GM12878 (cell line): ENCODE data around the gene FAM76A. TPM values are rescaled to one million over a fixed set of nuclear protein-coding genes. Genes with fewer than 3 reads are reported as not detected.

Experiments
- ATAC-seq: fragments of 200-7000 bp; cut with Tn5 transposase; 3 replicates; pipeline ENCODE4 v1.9.1; 2020; ENCODE audit warnings: mild to moderate bottlenecking, moderate library complexity
- BruUV-seq: library from RNA; stranded (reverse); fragments of 400-500 nt; replicated peaks from 2 replicates; lab custom pipeline; 2021; lab: Mats Ljungman, UMichigan
- CTCF ChIA-PET: fragments of 300-600 bp; sonication (Branson Sonifier 250); formaldehyde crosslinking; extraction: SDS; loops from one replicate; lab custom pipeline; 2021; ENCODE audit warnings: inconsistent platforms; lab: Yijun Ruan, JAX
- POLR2A ChIA-PET: fragments of 350-600 bp; formaldehyde crosslinking; extraction: SDS; loops from one replicate; lab custom pipeline; 2021; ENCODE audit warnings: inconsistent platforms; lab: Charles Lee
- RAD21 ChIA-PET: fragments of 300-600 bp; sonication (Branson Sonifier 250); formaldehyde crosslinking; loops from one replicate; lab custom pipeline; 2023; ENCODE audit warnings: antibody characterized with exemption; ENCODE audit not compliant: unreplicated experiment; lab: Charles Lee
- SMC1A ChIA-PET: fragments of 300-600 bp; sonication (Branson Sonifier 250); formaldehyde crosslinking; loops from one replicate; lab custom pipeline; 2023; ENCODE audit not compliant: unreplicated experiment, uncharacterized antibody; lab: Charles Lee
- DNase-seq: peaks from one replicate; pipeline ENCODE4 v3.0.0-alpha.2; 2011; ENCODE audit warnings: low read depth, low spot score
- FAIRE-seq: peaks from 3 replicates; lab custom pipeline; 2011; peaks lifted over from hg19 to GRCh38; lab: Jason Lieb, UNC
- H2AFZ ChIP-seq: 2 replicates; pipeline ENCODE4 v1.6.0; 2011; ENCODE audit warnings: low read depth, low read length, control low read depth; ENCODE audit not compliant: control insufficient read depth
- H3K27ac ChIP-seq: 2 replicates; pipeline ENCODE4 v1.5.1; 2011; ENCODE audit warnings: control low read depth; ENCODE audit not compliant: control insufficient read depth, insufficient read depth
- H3K27me3 ChIP-seq, 2 experiments: replicated peaks in 1 of 2; 2 replicates each; pipeline versions ENCODE4 v1.6.0 to v1.6.1; 2011; ENCODE audit warnings: low read length in 1 of 2; ENCODE audit not compliant: control insufficient read depth in 2 of 2, insufficient read depth in 2 of 2
- H3K36me3 ChIP-seq, 2 experiments: 2 replicates each; pipeline ENCODE4 v1.5.1; 2011; ENCODE audit warnings: low read length in 1 of 2; ENCODE audit not compliant: control insufficient read depth in 2 of 2, insufficient read depth in 2 of 2
- H3K4me1 ChIP-seq: 2 replicates; pipeline ENCODE4 v1.6.1; 2011; ENCODE audit warnings: mild to moderate bottlenecking, low read length, moderate library complexity, mixed read lengths; ENCODE audit not compliant: control insufficient read depth, insufficient read depth
- H3K4me2 ChIP-seq: 2 replicates; pipeline ENCODE4 v1.6.0; 2011; ENCODE audit warnings: control low read depth; ENCODE audit not compliant: control insufficient read depth, insufficient read depth
- H3K4me3 ChIP-seq: fragments of 200-600 bp; sonication (generic); 2 replicates; pipeline ENCODE4 v1.5.1; 2016
- H3K79me2 ChIP-seq: 2 replicates; pipeline ENCODE4 v1.6.0; 2011; ENCODE audit warnings: low read length; ENCODE audit not compliant: control insufficient read depth, insufficient read depth
- H3K9ac ChIP-seq: 2 replicates; pipeline ENCODE4 v1.8.0; 2011; ENCODE audit warnings: low read length, control low read depth, mixed read lengths; ENCODE audit not compliant: control insufficient read depth, insufficient read depth
- H3K9me3 ChIP-seq: replicated peaks from 3 replicates; pipeline ENCODE4 v1.5.1; 2011; ENCODE audit warnings: mild to moderate bottlenecking, low read length; ENCODE audit not compliant: control insufficient read depth, insufficient read depth
- H4K20me1 ChIP-seq: 2 replicates; pipeline ENCODE4 v1.6.0; 2011; ENCODE audit not compliant: control insufficient read depth, insufficient read depth
- BRCA1 ChIP-seq: IDR thresholded peaks from 2 replicates; pipeline ENCODE4 v1.6.1; 2011; ENCODE audit warnings: low read depth, low read length, improper control_type of control experiment
- CBX3 ChIP-seq: fragments of 200-600 bp; sonication (generic); IDR thresholded peaks from 2 replicates; pipeline ENCODE4 v1.6.1; 2016; ENCODE audit warnings: low read depth, borderline replicate concordance
- CTCF ChIP-seq, 3 experiments: IDR thresholded peaks in 2 of 3; conservative IDR thresholded peaks in 1 of 3; 2 replicates each; pipeline ENCODE4 v1.5.1; 2011; ENCODE audit warnings: low read depth in 3 of 3, low read length in 3 of 3, mild to moderate bottlenecking in 3 of 3, control low read depth in 2 of 3, moderate library complexity in 2 of 3, inconsistent platforms in 1 of 3, mixed read lengths in 1 of 3; ENCODE audit not compliant: control insufficient read depth in 2 of 3, insufficient read depth in 1 of 3; ENCODE audit errors: extremely low read depth in 1 of 3
- FOXK2 ChIP-seq: fragments of 450-650 bp; IDR thresholded peaks from 2 replicates; pipeline ENCODE4 v1.6.1; 2017; ENCODE audit warnings: mild to moderate bottlenecking, moderate library complexity
- HSF1 ChIP-seq: fragments of 150-350 bp; IDR thresholded peaks from 2 replicates; pipeline ENCODE4 v1.6.1; 2014; ENCODE audit warnings: mild to moderate bottlenecking, low read depth, low read length
- NBN ChIP-seq: fragments of 450-650 bp; IDR thresholded peaks from 2 replicates; pipeline ENCODE4 v1.6.1; 2016
- NKRF ChIP-seq: fragments of 450-650 bp; conservative IDR thresholded peaks from 2 replicates; pipeline ENCODE4 v1.6.1; 2017; ENCODE audit warnings: mild to moderate bottlenecking, moderate library complexity
- PML ChIP-seq: IDR thresholded peaks from 2 replicates; pipeline ENCODE4 v1.6.1; 2012; ENCODE audit warnings: low read length, inconsistent platforms
- POLR2AphosphoS5 ChIP-seq: IDR thresholded peaks from 2 replicates; pipeline ENCODE4 v1.6.1; 2011; ENCODE audit warnings: mild to moderate bottlenecking, low read length, inconsistent platforms
- RAD21 ChIP-seq: IDR thresholded peaks from 2 replicates; pipeline ENCODE4 v1.6.1; 2011; ENCODE audit warnings: mild to moderate bottlenecking, low read depth, low read length, moderate library complexity; ENCODE audit not compliant: insufficient read depth
- SIN3A ChIP-seq: IDR thresholded peaks from 2 replicates; pipeline ENCODE4 v1.6.1; 2012; ENCODE audit warnings: low read depth, low read length, improper control_type of control experiment
- STAT1 ChIP-seq: fragments of 450-650 bp; conservative IDR thresholded peaks from 2 replicates; pipeline ENCODE4 v1.6.1; 2014; ENCODE audit warnings: antibody characterized with exemption, mild to moderate bottlenecking
- TCF12 ChIP-seq: IDR thresholded peaks from 2 replicates; pipeline ENCODE4 v1.6.1; 2011; ENCODE audit warnings: low read depth, mild to moderate bottlenecking, low read length
- ZNF384 ChIP-seq: IDR thresholded peaks from 2 replicates; pipeline ENCODE4 v1.6.1; 2012; ENCODE audit warnings: low read depth, mild to moderate bottlenecking, low read length, improper control_type of control experiment, borderline replicate concordance
- WGBS: methylation state at CpG from one replicate; pipeline ENCODE4 v1.1.6; 2016; ENCODE audit warnings: low lambda C conversion rate; ENCODE audit not compliant: insufficient replicate concordance, insufficient coverage; ENCODE audit errors: missing lambda C conversion rate; 5-methylcytosine and 5-hydroxymethylcytosine counted together
- in situ Hi-C: fragments of 300-500 bp; cut with MboI; formaldehyde crosslinking; loops from 9 replicates; pipeline ENCODE4 v1.14.3; 2018; ENCODE audit warnings: mixed read lengths
- intact Hi-C: fragments of 100-400 bp; cut with micrococcal nuclease; formaldehyde crosslinking; loops from one replicate; pipeline ENCODE4 v1.14.2; 2022; ENCODE audit not compliant: unreplicated experiment
- polyA plus RNA-seq, 11 experiments: library from polyadenylated mRNA; depleted of rRNA in 4 of 11; unstranded in 6 of 11; stranded (reverse) in 5 of 11; fragments of >200 nt; fragmentation: Nextera tagmentation in 4 of 11; fragmentation: Illumina TruSeq in 1 of 11; extraction: Ambion mirVana in 4 of 11; extraction: Trizol in 1 of 11; gene quantifications; 1 replicate in 1 of 11; 2 replicates in 10 of 11; pipeline versions ENCODE4 v1.2.1 to v1.2.3, GENCODE V29; 2011 to 2016; ENCODE audit warnings: inconsistent platforms in 2 of 11, missing spikeins in 2 of 11, low read depth in 1 of 11
- total RNA-seq, 4 experiments: library from RNA; depleted of rRNA in 3 of 4; stranded (reverse); fragments of >200 nt in 3 of 4; fragmentation: Illumina TruSeq in 1 of 4; extraction: Trizol in 1 of 4; gene quantifications; 2 replicates each; pipeline versions ENCODE4 v1.2.1 to v1.2.3, GENCODE V29; 2013 to 2021

Gene FAM76A
- total and polyA plus RNA-seq, 10 of the 15 experiments (the other 5 are each of a cell fraction or from before 2014, with no cell fraction given): 5.4 to 13.4 (median 7.6) TPM

- ATAC-seq (no peak), FAIRE-seq (no peak), DNase-seq (no peak)
- CTCF ChIA-PET: interaction anchor here (0.7 to 4.7 kb wide), 17 partner anchors 23 to 144 kb away, joined by 3 to 63 read pairs (median 3); partner anchors contain the start of genes IFI6 and STX12
- BruUV-seq: TSS peak; percentile 85
- Histone ChIP-seq H2AFZ (peak overlapping the region; percentile 90), H4K20me1 (no peaks in the 10 kb centered on the region), H3K79me2 (peaks cover 11% of the 10 kb centered on the region), H3K27ac (peak overlapping the region; percentile 30), H3K27me3 (no peaks in the 10 kb centered on the region), H3K4me2 (peak overlapping the region; percentile 73), H3K36me3 (no peaks in the 10 kb centered on the region), H3K4me3 (peak overlapping the region; percentile 46; the same call in 1 of the 2 replicates), H3K9me3 (no peaks in the 10 kb centered on the region), H3K9ac (peak overlapping the region; percentile 28; the same call in 1 of the 2 replicates), H3K4me1 (peaks cover 11% of the 10 kb centered on the region)
- intact Hi-C loops (loop anchor here (2.0 to 10.0 kb wide), 3 partner anchors 48 to 110 kb away; partner anchors contain the start of genes IFI6, PPP1R8 and STX12), in situ Hi-C loops (loop anchor here (5.0 kb wide), 1 partner anchor 53 kb away; the partner anchor contains the start of gene IFI6)
- POLR2A ChIA-PET: interaction anchor here (0.5 to 1.8 kb wide), 8 partner anchors 25 to 355 kb away, joined by 3 to 26 read pairs (median 6); partner anchors contain the start of genes IFI6, PPP1R8 and STX12
- WGBS: 71% methylated on average over 9 of the region's 9 CpGs
- SMC1A ChIA-PET: interaction anchor here (0.7 to 1.7 kb wide), 9 partner anchors 11 to 121 kb away, joined by 3 to 17 read pairs (median 8); partner anchors contain the start of genes AHDC1, IFI6 and STX12
- no peak for TF ChIP-seq CTCF (IDR thresholded peaks at IDR 0.05 in 2 of 3, conservative IDR thresholded peaks at IDR 0.05 in 1 of 3; ENCODE audit: control insufficient read depth in 2 of 3, extremely low read depth in 1 of 3, insufficient read depth in 1 of 3, low read depth in 3 of 3, low read length in 3 of 3)
- TF ChIP-seq POLR2AphosphoS5: no peak
- TF ChIP-seq TCF12: no peak
- TF ChIP-seq BRCA1: no peak
- TF ChIP-seq CBX3: no peak
- no peak for TF ChIP-seq RAD21
- no peak for TF ChIP-seq PML
- TF ChIP-seq ZNF384: no peak
- TF ChIP-seq FOXK2: no peak
- no peak; the same call in 1 of the 2 replicates for TF ChIP-seq NBN
- TF ChIP-seq NKRF: no peak
- no peak for TF ChIP-seq HSF1
- TF ChIP-seq STAT1: no peak
- TF ChIP-seq SIN3A: no peak
- RAD21 ChIA-PET: interaction anchor here (0.7 to 3.9 kb wide), 24 partner anchors 8 to 860 kb away, joined by 3 to 51 read pairs (median 4); partner anchors contain the start of genes IFI6, PPP1R8 and STX12
Measured at GRCh38 chr1:27724961-27725373, 794 bp upstream of the FAM76A start.
